MCF 10A (cell line): ENCODE data around the gene ALDH4A1. TPM values are rescaled to one million over a fixed set of nuclear protein-coding genes. Genes with fewer than 3 reads are reported as not detected.
"Not testable (repeated sequence)": the region's sequence is repeated elsewhere in the genome, so short reads cannot be mapped to it uniquely, and the experiment has no call there.

ENCODE experiments used
- BruUV-seq: library from RNA; stranded (reverse); fragments of 400-500 nt; replicated peaks from 2 replicates; lab custom pipeline; 2021; lab: Mats Ljungman, UMichigan
- CTCF ChIA-PET: fragments of 300-600 bp; sonication (Branson Sonifier 250); formaldehyde crosslinking; extraction: SDS; loops from one replicate; lab custom pipeline; 2021; ENCODE audit warnings: antibody characterized with exemption, inconsistent platforms; lab: Yijun Ruan, JAX
- POLR2A ChIA-PET: fragments of 300-600, 350-650 bp; sonication (Branson Sonifier 250); formaldehyde crosslinking; extraction: SDS; loops from one replicate; lab custom pipeline; 2020; ENCODE audit warnings: antibody characterized with exemption, inconsistent platforms; lab: Yijun Ruan, JAX
- DNase-seq: peaks from one replicate; pipeline ENCODE4 v3.0.0-alpha.2; 2018; ENCODE audit not compliant: unreplicated experiment
- H3K27ac Mint-ChIP-seq: one replicate; pipeline ENCODE4 v1.8.0; 2022; ENCODE audit warnings: mild to moderate bottlenecking, low read depth, mixed read lengths; ENCODE audit not compliant: unreplicated experiment
- H3K27me3 Mint-ChIP-seq: one replicate; pipeline ENCODE4 v1.8.0; 2022; ENCODE audit warnings: mixed read lengths; ENCODE audit not compliant: insufficient read depth, unreplicated experiment
- H3K36me3 Mint-ChIP-seq: one replicate; pipeline ENCODE4 v1.8.0; 2022; ENCODE audit warnings: mild to moderate bottlenecking, moderate library complexity, mixed read lengths; ENCODE audit not compliant: insufficient read depth, unreplicated experiment
- H3K4me1 Mint-ChIP-seq: one replicate; pipeline ENCODE4 v1.8.0; 2022; ENCODE audit warnings: mixed read lengths; ENCODE audit not compliant: insufficient read depth, unreplicated experiment
- H3K4me3 Mint-ChIP-seq: one replicate; pipeline ENCODE4 v1.8.0; 2022; ENCODE audit warnings: mild to moderate bottlenecking, moderate library complexity, mixed read lengths; ENCODE audit not compliant: unreplicated experiment
- H3K9me3 Mint-ChIP-seq: one replicate; pipeline ENCODE4 v1.8.0; 2022; ENCODE audit warnings: mixed read lengths; ENCODE audit not compliant: unreplicated experiment
- intact Hi-C: fragments of 100-400 bp; cut with micrococcal nuclease; formaldehyde crosslinking; loops from 2 replicates; pipeline ENCODE4 v1.14.1; 2022
- total RNA-seq: library from RNA; stranded (reverse); gene quantifications from 2 replicates; pipeline ENCODE4 v1.2.3, GENCODE V29; 2022
- TF ChIP-seq, protein P1 (sequence below): fragments of 200-600 bp; IDR thresholded peaks from one replicate; pipeline ENCODE4 v1.8.0; 2022; ENCODE audit warnings: antibody characterized with exemption, mild to moderate bottlenecking; ENCODE audit not compliant: unreplicated experiment

ALDH4A1 gene
- total RNA-seq, 1 experiment from 2014 or later = 6.3 TPM

DNA sequence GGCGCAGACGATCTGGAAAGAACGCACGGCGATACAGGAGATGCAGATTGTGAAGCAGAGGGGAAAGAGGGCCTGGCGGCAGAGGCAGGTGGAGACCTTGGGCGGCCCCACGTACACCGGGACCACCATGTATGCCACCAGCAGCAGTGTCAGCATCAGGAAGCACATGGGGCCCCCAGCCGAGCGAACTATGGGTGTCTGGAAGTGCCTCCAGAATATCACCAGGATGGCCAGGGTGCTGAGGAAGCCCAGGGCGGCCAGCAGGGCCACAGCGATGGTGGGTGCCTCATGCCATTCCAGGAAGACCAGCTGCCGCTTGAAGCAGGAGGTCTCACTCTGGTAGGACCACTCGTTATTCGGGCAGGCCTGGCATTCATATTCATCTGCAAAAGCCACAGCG, 62.2 kb downstream of the ALDH4A1 start:
- no peak for DNase-seq
- Mint-ChIP-seq H3K36me3 (no peaks in the 10 kb centered on the region), H3K9me3 (no peaks in the 10 kb centered on the region), H3K27ac (no peak overlapping the region), H3K4me3 (no peak overlapping the region), H3K4me1 (no peaks in the 10 kb centered on the region), H3K27me3 (peaks cover 43% of the 10 kb centered on the region)
- TF ChIP-seq, protein P1, sequence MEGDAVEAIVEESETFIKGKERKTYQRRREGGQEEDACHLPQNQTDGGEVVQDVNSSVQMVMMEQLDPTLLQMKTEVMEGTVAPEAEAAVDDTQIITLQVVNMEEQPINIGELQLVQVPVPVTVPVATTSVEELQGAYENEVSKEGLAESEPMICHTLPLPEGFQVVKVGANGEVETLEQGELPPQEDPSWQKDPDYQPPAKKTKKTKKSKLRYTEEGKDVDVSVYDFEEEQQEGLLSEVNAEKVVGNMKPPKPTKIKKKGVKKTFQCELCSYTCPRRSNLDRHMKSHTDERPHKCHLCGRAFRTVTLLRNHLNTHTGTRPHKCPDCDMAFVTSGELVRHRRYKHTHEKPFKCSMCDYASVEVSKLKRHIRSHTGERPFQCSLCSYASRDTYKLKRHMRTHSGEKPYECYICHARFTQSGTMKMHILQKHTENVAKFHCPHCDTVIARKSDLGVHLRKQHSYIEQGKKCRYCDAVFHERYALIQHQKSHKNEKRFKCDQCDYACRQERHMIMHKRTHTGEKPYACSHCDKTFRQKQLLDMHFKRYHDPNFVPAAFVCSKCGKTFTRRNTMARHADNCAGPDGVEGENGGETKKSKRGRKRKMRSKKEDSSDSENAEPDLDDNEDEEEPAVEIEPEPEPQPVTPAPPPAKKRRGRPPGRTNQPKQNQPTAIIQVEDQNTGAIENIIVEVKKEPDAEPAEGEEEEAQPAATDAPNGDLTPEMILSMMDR = no peak
- ChIA-PET POLR2A (no interaction called here), CTCF (no interaction called here)
- no TSS peak for BruUV-seq
- intact Hi-C loops = no loop called here

DNA sequence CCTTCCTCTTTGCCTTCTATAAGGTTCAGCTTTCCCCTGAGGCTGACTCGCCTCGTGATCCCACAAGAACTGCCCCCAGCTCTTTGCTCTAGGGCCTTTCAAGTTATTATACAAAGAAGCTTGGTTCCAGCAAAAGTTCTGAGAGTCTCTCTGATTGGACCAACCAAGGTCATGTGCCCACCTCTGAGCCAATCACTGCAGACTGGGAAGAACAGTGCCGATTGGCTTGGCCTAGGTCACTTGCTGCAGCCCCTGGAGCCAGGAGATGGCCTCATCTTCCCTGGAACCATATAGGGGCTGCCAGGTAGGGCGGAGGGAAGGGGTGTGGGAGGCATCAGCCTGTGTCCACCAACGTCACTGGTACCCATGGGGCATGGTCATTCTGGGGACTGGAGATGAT, 65.7 kb downstream of the ALDH4A1 start:
- DNase-seq = no peak
- BruUV-seq = no TSS peak
- ChIA-PET POLR2A (no interaction called here), CTCF (interaction anchor here (1.9 to 3.7 kb wide), 2 partner anchors 16 to 38 kb away, joined by 6 to 12 read pairs; no protein-coding TSS in a partner anchor)
- Mint-ChIP-seq H3K27ac (no peak overlapping the region), H3K4me1 (no peaks in the 10 kb centered on the region), H3K9me3 (no peaks in the 10 kb centered on the region), H3K27me3 (peaks cover 10% of the 10 kb centered on the region), H3K4me3 (no peak overlapping the region), H3K36me3 (no peaks in the 10 kb centered on the region)
- intact Hi-C loops = no loop called here
- TF ChIP-seq, protein P1 = no peak

DNA sequence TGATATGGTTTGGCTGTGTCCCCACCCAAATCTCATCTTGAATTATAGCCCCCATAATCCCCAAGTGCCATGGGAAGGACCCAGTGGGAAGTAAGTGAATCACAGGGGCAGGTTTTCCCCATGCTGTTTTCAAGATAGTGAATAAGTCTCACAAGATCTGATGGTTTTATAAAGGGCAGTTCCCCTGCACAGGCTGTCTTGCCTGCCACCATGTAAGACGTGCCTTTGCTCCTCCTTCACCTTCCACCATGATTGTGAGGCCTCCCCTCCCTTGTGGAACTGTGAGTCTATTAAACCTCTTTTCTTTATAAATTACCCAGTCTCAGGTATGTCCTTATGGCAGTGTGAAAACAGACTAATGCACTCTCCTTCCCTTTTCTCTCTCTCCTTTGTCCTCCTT, 70.0 kb downstream of the ALDH4A1 start:
- POLR2A ChIA-PET, H3K4me1 Mint-ChIP-seq, H3K27ac Mint-ChIP-seq, H3K27me3 Mint-ChIP-seq, H3K4me3 Mint-ChIP-seq, BruUV-seq, H3K9me3 Mint-ChIP-seq, DNase-seq, H3K36me3 Mint-ChIP-seq, intact Hi-C loops: not testable (repeated sequence)
- CTCF ChIA-PET = interaction anchor here (0.6 kb wide), 2 partner anchors 10 to 13 kb away, joined by 3 read pairs; no protein-coding TSS in a partner anchor

DNA sequence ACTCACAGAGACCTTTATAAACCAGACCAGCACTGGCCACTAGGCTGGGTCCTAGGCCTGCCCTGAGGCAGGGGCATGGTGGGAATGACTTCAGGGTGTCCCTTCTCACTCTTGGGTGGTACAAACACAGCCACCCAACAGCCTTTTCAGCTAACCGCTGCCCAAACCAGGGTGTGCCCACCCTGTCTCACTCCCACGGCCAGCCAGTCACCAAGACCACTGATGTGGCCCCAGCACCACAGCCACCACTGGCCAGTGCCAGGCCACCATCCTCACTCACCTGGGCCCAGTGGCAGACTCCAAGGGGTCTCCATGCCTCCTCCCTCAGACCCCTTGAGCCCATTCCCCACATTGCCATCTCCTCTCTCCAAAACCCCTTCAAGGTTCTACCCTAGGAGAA, 70.7 kb downstream of the ALDH4A1 start:
- H3K27ac Mint-ChIP-seq = no peak overlapping the region
- ChIA-PET CTCF (interaction anchor here (0.6 kb wide), 1 partner anchor 9 kb away, joined by 3 read pairs; no protein-coding TSS in a partner anchor), POLR2A (no interaction called here)
- no peaks in the 10 kb centered on the region for H3K27me3 Mint-ChIP-seq
- H3K36me3 Mint-ChIP-seq = no peaks in the 10 kb centered on the region
- H3K4me3 Mint-ChIP-seq = no peak overlapping the region
- BruUV-seq = no TSS peak
- TF ChIP-seq, protein P1 = no peak
- no peak for DNase-seq
- intact Hi-C loops = no loop called here
- no peaks in the 10 kb centered on the region for H3K9me3 Mint-ChIP-seq
- no peaks in the 10 kb centered on the region for H3K4me1 Mint-ChIP-seq
